GM23248 (cell line): ENCODE measurements around the gene NPAS1.

Source experiments
- EZH2 ChIP-seq: fragments of 200-600 bp; sonication (generic); IDR thresholded peaks from 2 replicates; pipeline ENCODE4 v1.6.1; 2018; ENCODE audit warnings: antibody characterized with exemption, mild to moderate bottlenecking; ENCODE audit not compliant: insufficient read depth, poor library complexity, severe bottlenecking
- EZH2phosphoT487 ChIP-seq: fragments of 200-600 bp; sonication (generic); IDR thresholded peaks from 2 replicates; pipeline ENCODE4 v1.6.1; 2018; ENCODE audit warnings: antibody characterized with exemption, moderate library complexity, mild to moderate bottlenecking, low read depth; ENCODE audit not compliant: insufficient read depth

DNA sequence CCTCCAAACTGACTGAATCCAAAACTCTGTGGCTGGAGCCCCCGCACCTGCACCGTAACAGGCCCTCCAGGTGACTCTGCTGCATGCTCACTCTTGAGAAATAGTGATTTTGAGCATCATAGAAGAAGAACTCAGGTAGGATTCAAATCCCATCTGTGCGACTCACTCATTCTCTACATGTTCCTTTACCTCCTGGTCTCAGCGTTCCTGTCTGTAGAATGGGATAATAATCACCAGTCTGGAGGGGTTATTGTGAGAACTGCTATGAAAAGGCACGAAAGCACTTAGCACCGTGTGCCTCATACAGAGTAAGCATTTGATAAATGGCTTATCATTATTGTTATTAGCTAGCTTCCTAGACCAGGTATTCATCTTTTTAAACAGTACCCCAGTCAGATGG is 36.5 kb upstream of the NPAS1 start:
- TF ChIP-seq EZH2: no peak
- TF ChIP-seq EZH2phosphoT487: no peak
